ENCODE data around the gene RECQL5.

DNA sequence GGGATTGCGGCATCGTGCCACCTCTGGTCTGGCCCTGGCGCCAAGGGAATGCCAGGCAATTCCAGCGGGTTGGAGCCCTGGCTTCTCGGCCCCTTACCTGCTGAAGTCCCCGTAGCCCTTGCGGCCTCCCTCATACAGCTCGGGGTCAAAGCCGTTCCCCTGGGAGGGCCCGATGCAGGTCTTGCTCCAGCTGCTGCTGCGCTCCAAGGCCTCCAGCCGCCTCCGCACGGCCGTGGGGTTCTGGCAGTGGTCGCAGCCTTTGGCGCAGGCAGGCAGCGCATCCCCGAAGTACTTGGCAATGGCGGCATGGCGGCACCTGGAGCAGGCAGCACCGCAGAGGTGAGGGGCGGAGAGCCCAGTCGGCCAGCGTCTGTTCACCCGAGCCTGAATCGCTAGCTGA is 35.6 kb downstream of the RECQL5 start:
- TF ChIP-seq, protein P1, sequence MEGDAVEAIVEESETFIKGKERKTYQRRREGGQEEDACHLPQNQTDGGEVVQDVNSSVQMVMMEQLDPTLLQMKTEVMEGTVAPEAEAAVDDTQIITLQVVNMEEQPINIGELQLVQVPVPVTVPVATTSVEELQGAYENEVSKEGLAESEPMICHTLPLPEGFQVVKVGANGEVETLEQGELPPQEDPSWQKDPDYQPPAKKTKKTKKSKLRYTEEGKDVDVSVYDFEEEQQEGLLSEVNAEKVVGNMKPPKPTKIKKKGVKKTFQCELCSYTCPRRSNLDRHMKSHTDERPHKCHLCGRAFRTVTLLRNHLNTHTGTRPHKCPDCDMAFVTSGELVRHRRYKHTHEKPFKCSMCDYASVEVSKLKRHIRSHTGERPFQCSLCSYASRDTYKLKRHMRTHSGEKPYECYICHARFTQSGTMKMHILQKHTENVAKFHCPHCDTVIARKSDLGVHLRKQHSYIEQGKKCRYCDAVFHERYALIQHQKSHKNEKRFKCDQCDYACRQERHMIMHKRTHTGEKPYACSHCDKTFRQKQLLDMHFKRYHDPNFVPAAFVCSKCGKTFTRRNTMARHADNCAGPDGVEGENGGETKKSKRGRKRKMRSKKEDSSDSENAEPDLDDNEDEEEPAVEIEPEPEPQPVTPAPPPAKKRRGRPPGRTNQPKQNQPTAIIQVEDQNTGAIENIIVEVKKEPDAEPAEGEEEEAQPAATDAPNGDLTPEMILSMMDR (IDR thresholded peaks at IDR 0.05 in 4 of 5, conservative IDR thresholded peaks at IDR 0.05 in 1 of 5), result no peak
- no peak for TF ChIP-seq POLR2A (IDR thresholded peaks at IDR 0.05)
